SU-DHL-6 (cell line): ENCODE data around the gene ZNF823.

Experiments used
- H2AFZ ChIP-seq: fragments of 200-600 bp; sonication (generic); 2 replicates; pipeline ENCODE4 v1.6.1; 2014; ENCODE audit warnings: low read depth, mild to moderate bottlenecking, moderate library complexity, mixed read lengths, antibody characterized with exemption, low read length; ENCODE audit not compliant: severe bottlenecking
- H3F3A ChIP-seq: fragments of 200-600 bp; shearing (Covaris generic); 2 replicates; pipeline ENCODE4 v1.6.0; 2016; ENCODE audit warnings: antibody characterized with exemption, mild to moderate bottlenecking; ENCODE audit not compliant: insufficient read depth
- H3K27ac ChIP-seq: fragments of 200-600 bp; sonication (generic); 2 replicates; pipeline ENCODE4 v1.5.1; 2016; ENCODE audit warnings: low read depth, mild to moderate bottlenecking, low read length, moderate library complexity, mixed read lengths
- H3K27me3 ChIP-seq: fragments of 200-600 bp; sonication (generic), shearing (Covaris generic); 2 replicates; pipeline ENCODE4 v1.6.0; 2014; ENCODE audit warnings: mild to moderate bottlenecking, low read length
- H3K36me3 ChIP-seq: fragments of 200-600 bp; sonication (generic); 2 replicates; pipeline ENCODE4 v1.6.1; 2014; ENCODE audit warnings: mild to moderate bottlenecking, low read length, mixed read lengths
- H3K4me2 ChIP-seq: fragments of 300-600, 200-600 bp; shearing (Covaris generic), sonication (generic); 2 replicates; pipeline ENCODE4 v1.6.0; 2014; ENCODE audit warnings: low read length, low read depth, mild to moderate bottlenecking; ENCODE audit not compliant: poor library complexity, severe bottlenecking
- H3K4me3 ChIP-seq: fragments of 200-600 bp; sonication (generic); 2 replicates; pipeline ENCODE4 v1.5.1; 2014; ENCODE audit warnings: antibody characterized with exemption, low read length, mild to moderate bottlenecking, mixed read lengths; ENCODE audit not compliant: insufficient read depth, poor library complexity, severe bottlenecking
- H3K79me2 ChIP-seq: fragments of 200-600 bp; sonication (generic); 2 replicates; pipeline ENCODE4 v1.6.1; 2014; ENCODE audit warnings: mild to moderate bottlenecking, low read length, moderate library complexity; ENCODE audit not compliant: insufficient read depth
- H3K9ac ChIP-seq: fragments of 200-600 bp; sonication (generic); 2 replicates; pipeline ENCODE4 v1.7.0; 2014; ENCODE audit warnings: mild to moderate bottlenecking, low read length
- H3K9me2 ChIP-seq: fragments of 200-600 bp; sonication (generic); replicated peaks from 2 replicates; pipeline ENCODE4 v1.6.1; 2014; ENCODE audit warnings: low read length; ENCODE audit not compliant: insufficient read depth
- H3K9me3 ChIP-seq: fragments of 200-600 bp; sonication (generic); 2 replicates; pipeline ENCODE4 v1.6.1; 2014; ENCODE audit warnings: low read length, mixed read lengths; ENCODE audit not compliant: insufficient read depth
- H4K20me1 ChIP-seq: fragments of 200-600 bp; sonication (generic); 2 replicates; pipeline ENCODE4 v1.6.1; 2014; ENCODE audit warnings: low read depth, mild to moderate bottlenecking, antibody characterized with exemption, low read length, moderate library complexity, mixed read lengths
- CTCF ChIP-seq: fragments of 200-600 bp; sonication (generic); IDR thresholded peaks from one replicate; pipeline ENCODE4 v1.5.1; 2017; ENCODE audit warnings: antibody characterized with exemption, mild to moderate bottlenecking, low read length, moderate library complexity; ENCODE audit not compliant: insufficient read depth, poor library complexity, severe bottlenecking
- EZH2phosphoT487 ChIP-seq: fragments of 200-600 bp; sonication (generic), shearing (Covaris generic); conservative IDR thresholded peaks from 2 replicates; pipeline ENCODE4 v1.6.1; 2018; ENCODE audit warnings: mild to moderate bottlenecking, antibody characterized with exemption, low read length, moderate library complexity, mixed read lengths

The ZNF823 gene

GRCh38 chr19:11692127-11692790 is 46.5 kb downstream of the ZNF823 start:
- H3K4me2 ChIP-seq, result no peak overlapping the region
- H2AFZ ChIP-seq, result no peak overlapping the region
- TF ChIP-seq CTCF (no peak), EZH2phosphoT487 (no peak)
- H4K20me1 ChIP-seq, result no peaks in the 10 kb centered on the region
- H3K9ac ChIP-seq, result no peak overlapping the region
- no peaks in the 10 kb centered on the region for H3K27me3 ChIP-seq
- no peaks in the 10 kb centered on the region for H3K36me3 ChIP-seq
- no peak overlapping the region for H3K27ac ChIP-seq
- no peak overlapping the region for H3K4me3 ChIP-seq
- H3F3A ChIP-seq, result no peaks in the 10 kb centered on the region
- H3K9me2 ChIP-seq, result no peaks in the 10 kb centered on the region
- H3K9me3 ChIP-seq, result no peaks in the 10 kb centered on the region; the same call in 1 of the 2 replicates
- no peaks in the 10 kb centered on the region for H3K79me2 ChIP-seq

- Histone ChIP-seq H3K36me3 (no peaks in the 10 kb centered on the region; the same call in 1 of the 2 replicates), H3K9me3 (peaks cover 20% of the 10 kb centered on the region; the same call in 1 of the 2 replicates), H3K9ac (no peak overlapping the region), H4K20me1 (no peaks in the 10 kb centered on the region), H3K4me2 (no peak overlapping the region), H3K27ac (no peak overlapping the region), H3K27me3 (no peaks in the 10 kb centered on the region), H3K4me3 (no peak overlapping the region), H3K9me2 (no peaks in the 10 kb centered on the region), H3K79me2 (no peaks in the 10 kb centered on the region), H3F3A (no peaks in the 10 kb centered on the region), H2AFZ (no peak overlapping the region)
- no peak for TF ChIP-seq EZH2phosphoT487
- TF ChIP-seq CTCF, result no peak
Observed at GRCh38 chr19:11685676-11686650, 52.8 kb downstream of the ZNF823 start.

GRCh38 chr19:11684987-11685675 is 53.6 kb downstream of the ZNF823 start:
- Histone ChIP-seq H3F3A (no peaks in the 10 kb centered on the region), H3K4me2 (no peak overlapping the region), H3K9me3 (peaks cover 20% of the 10 kb centered on the region; the same call in 1 of the 2 replicates), H3K9me2 (no peaks in the 10 kb centered on the region), H4K20me1 (no peaks in the 10 kb centered on the region), H3K4me3 (no peak overlapping the region), H3K79me2 (no peaks in the 10 kb centered on the region), H2AFZ (no peak overlapping the region), H3K27ac (no peak overlapping the region), H3K9ac (no peak overlapping the region), H3K27me3 (no peaks in the 10 kb centered on the region), H3K36me3 (no peaks in the 10 kb centered on the region; the same call in 1 of the 2 replicates)
- TF ChIP-seq EZH2phosphoT487 (no peak), CTCF (no peak)
